Measurements from ENCODE around the gene USP9X.
"Not testable (repeated sequence)": the region's sequence is repeated elsewhere in the genome, so short reads cannot be mapped to it uniquely, and the experiment has no call there.

Gene USP9X

GRCh38 chrX:41084893-41085511 lies at the start of gene USP9X:
Gene USP9X, plus strand, starts transcription at chrX:41085445. Its CDS starts 38,184 bp downstream, at chrX:41123629.
- peak; percentile 88 for DNase-seq

- no peak for DNase-seq
These were observed 49.7 kb upstream of the USP9X start for GRCh38 chrX:41035582-41035981.

GRCh38 chrX:41036668-41037326 lies 48.4 kb upstream of the USP9X start:
- DNase-seq, result no peak

GRCh38 chrX:41043196-41043595 lies 42.0 kb upstream of the USP9X start:
- no peak for DNase-seq

GRCh38 chrX:41043674-41044345 lies 41.4 kb upstream of the USP9X start:
- DNase-seq, result no peak

GRCh38 chrX:41045960-41046567 lies 39.2 kb upstream of the USP9X start:
- no peak for DNase-seq

- DNase-seq, result no peak
These were observed 37.2 kb upstream of the USP9X start for GRCh38 chrX:41047878-41048534.

- no peak for DNase-seq
These were observed 34.9 kb upstream of the USP9X start for GRCh38 chrX:41050359-41050758.

- no peak for DNase-seq
These were observed 34.0 kb upstream of the USP9X start for GRCh38 chrX:41051288-41051687.

GRCh38 chrX:41055740-41056139 lies 29.5 kb upstream of the USP9X start:
- DNase-seq, result no peak

GRCh38 chrX:41063276-41063675 lies 22.0 kb upstream of the USP9X start:
- not testable (repeated sequence) for DNase-seq

- no peak for DNase-seq
These were observed 21.2 kb upstream of the USP9X start for GRCh38 chrX:41064018-41064417.

GRCh38 chrX:41066391-41066790 lies 18.9 kb upstream of the USP9X start:
- no peak for DNase-seq

GRCh38 chrX:41066969-41067368 lies 18.3 kb upstream of the USP9X start:
- no peak for DNase-seq

- no peak for DNase-seq
These were observed 17.5 kb upstream of the USP9X start for GRCh38 chrX:41067721-41068120.

GRCh38 chrX:41076742-41077141 lies 8.5 kb upstream of the USP9X start:
- no peak for DNase-seq

- no peak for DNase-seq
These were observed 3.4 kb upstream of the USP9X start for GRCh38 chrX:41081821-41082220.

- no peak for DNase-seq
These were observed 2.5 kb upstream of the USP9X start for GRCh38 chrX:41082783-41083182.

GRCh38 chrX:41084044-41084892 lies 977 bp upstream of the USP9X start:
- DNase-seq, result peak; percentile 99

GRCh38 chrX:41085512-41085877 lies 250 bp downstream of the USP9X start:
- peak; percentile 68 for DNase-seq

GRCh38 chrX:41085878-41086626 lies 807 bp downstream of the USP9X start:
- peak; percentile 34 for DNase-seq

- DNase-seq, result no peak
These were observed 1.3 kb downstream of the USP9X start for GRCh38 chrX:41086627-41086932.
